Measurements from ENCODE around the gene HBEGF.

GRCh38 chr5:140362311-140362710, 15.9 kb upstream of the HBEGF start:
- TF ChIP-seq, protein P1, sequence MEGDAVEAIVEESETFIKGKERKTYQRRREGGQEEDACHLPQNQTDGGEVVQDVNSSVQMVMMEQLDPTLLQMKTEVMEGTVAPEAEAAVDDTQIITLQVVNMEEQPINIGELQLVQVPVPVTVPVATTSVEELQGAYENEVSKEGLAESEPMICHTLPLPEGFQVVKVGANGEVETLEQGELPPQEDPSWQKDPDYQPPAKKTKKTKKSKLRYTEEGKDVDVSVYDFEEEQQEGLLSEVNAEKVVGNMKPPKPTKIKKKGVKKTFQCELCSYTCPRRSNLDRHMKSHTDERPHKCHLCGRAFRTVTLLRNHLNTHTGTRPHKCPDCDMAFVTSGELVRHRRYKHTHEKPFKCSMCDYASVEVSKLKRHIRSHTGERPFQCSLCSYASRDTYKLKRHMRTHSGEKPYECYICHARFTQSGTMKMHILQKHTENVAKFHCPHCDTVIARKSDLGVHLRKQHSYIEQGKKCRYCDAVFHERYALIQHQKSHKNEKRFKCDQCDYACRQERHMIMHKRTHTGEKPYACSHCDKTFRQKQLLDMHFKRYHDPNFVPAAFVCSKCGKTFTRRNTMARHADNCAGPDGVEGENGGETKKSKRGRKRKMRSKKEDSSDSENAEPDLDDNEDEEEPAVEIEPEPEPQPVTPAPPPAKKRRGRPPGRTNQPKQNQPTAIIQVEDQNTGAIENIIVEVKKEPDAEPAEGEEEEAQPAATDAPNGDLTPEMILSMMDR (conservative IDR thresholded peaks at IDR 0.05; ENCODE audit: low read length) = no peak
- no peak for TF ChIP-seq EZH2phosphoT487 (IDR thresholded peaks at IDR 0.05; ENCODE audit: borderline replicate concordance, low read depth, low read length)
